ENCODE measurements around the gene RIPOR3. TPM values are rescaled to one million over a fixed set of nuclear protein-coding genes. Genes with fewer than 3 reads are reported as not detected.
A peak's percentile ranks its signal among the peaks of the same experiment; 100 is the strongest.
"Not testable (repeated sequence)": the region's sequence is repeated elsewhere in the genome, so short reads cannot be mapped to it uniquely, and the experiment has no call there.

Gene RIPOR3
- total RNA-seq, 1 donor from 2014 or later = 1.9 TPM

DNA sequence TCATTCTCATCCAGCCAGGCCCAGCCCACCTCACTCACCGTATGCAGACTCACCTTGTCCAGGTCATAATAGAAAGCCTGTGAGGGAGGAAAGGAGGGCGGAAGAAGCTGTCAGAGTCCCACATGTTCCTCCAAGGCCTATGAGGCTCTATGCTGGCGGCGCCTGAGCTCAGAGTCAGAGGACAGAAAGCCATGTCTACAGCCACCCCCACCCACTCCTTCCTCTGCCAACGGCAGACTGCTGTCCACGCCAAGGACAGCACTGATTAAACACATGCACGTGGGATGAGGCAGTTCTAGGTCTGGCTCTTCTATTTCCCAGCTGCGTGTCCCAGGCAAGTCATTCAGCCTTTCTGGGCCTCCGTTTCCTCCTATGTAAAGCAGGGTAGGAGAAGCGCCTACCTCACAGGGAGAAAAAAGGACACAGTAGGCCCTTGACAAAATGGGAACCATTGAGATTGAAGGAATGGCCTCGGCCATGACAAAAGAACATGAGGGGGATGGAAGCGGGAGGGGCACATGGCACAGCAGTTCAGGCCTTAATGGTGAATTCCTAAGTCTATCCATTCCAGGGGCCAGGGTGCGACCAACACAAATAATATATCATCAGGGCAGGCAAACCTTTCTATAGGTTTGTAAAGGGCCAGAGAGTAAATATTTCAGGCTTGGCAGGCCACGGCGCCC, 80.1 kb downstream of the RIPOR3 start:
- DNase-seq (ENCODE audit: low spot score) = no peak

DNA sequence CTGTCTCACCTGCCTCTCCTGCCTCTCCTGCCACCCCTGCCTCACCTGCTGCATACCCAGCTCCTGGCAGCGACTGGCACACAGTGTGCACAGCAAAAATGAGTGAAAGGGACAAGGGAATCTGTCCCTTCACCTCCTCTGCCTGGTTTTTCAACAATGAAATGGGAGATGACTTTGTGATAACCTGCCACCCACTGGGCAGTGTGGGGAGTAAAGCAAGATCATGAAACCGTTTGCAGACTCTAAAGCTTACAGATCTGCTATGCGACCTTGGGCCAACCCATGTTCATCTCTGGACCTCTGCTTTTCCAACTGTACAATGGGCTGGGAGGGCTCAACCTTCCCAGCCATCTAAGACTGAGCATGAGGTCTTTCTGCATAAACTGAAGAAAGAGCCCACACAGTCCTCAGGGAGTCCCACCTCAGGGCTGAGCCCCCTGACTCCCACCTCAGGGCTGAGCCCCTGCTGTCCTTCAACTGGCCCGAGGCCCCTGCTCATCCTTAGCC, 81.1 kb downstream of the RIPOR3 start:
- no peak for DNase-seq (ENCODE audit: low spot score)

- DNase-seq (ENCODE audit: low spot score) = no peak
Measured at GRCh38 chr20:50609438-50609989, 81.8 kb downstream of the RIPOR3 start.

DNA sequence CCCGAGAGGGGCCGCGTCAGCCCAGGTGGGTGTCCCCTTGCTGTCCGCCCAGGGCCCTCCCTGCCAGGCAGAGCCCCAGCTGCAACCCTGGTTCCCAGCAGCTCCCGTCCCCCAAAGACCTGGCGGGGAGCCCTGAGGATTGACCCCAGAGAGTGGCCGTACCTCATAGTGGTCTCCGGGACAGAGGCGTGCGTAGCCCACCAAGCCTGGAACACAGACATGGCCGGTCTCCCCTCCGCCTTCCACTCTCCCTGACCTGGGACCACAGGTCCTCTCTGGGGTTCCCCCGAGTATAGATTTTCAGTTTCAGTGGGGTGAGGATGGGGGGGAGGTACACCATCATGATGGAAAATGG, 82.6 kb downstream of the RIPOR3 start:
- DNase-seq (ENCODE audit: low spot score) = no peak

GRCh38 chr20:50607850-50608749, 83.2 kb downstream of the RIPOR3 start:
- no peak for DNase-seq (ENCODE audit: low spot score)

DNA sequence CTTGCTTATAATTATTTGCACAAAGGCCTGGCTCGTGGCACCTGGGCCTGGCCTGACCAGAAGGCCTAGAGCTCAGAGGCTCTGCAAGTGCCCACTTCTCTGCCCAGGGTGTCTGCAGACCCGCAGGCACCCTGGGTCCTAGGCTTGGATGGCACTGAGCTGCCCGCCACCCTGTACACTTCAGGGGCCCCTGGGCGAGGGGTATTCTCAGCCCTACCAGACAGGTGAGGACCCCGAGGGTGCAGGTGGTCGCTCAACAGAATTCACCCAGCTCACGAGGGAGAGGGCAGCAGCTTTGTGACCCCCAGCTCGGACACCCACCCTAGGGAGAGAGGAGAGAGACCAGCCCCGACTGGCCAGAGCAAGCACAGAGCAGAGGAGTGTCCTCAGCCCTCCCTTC, 83.9 kb downstream of the RIPOR3 start:
- no peak for DNase-seq (ENCODE audit: low spot score)

GRCh38 chr20:50605136-50605535, 86.2 kb downstream of the RIPOR3 start:
- no peak for DNase-seq (ENCODE audit: low spot score)

- DNase-seq (ENCODE audit: low spot score) = no peak
Measured at GRCh38 chr20:50604451-50604850, 86.9 kb downstream of the RIPOR3 start.

- DNase-seq (ENCODE audit: low spot score) = no peak
Measured at GRCh38 chr20:50602432-50603088, 88.8 kb downstream of the RIPOR3 start.

DNA sequence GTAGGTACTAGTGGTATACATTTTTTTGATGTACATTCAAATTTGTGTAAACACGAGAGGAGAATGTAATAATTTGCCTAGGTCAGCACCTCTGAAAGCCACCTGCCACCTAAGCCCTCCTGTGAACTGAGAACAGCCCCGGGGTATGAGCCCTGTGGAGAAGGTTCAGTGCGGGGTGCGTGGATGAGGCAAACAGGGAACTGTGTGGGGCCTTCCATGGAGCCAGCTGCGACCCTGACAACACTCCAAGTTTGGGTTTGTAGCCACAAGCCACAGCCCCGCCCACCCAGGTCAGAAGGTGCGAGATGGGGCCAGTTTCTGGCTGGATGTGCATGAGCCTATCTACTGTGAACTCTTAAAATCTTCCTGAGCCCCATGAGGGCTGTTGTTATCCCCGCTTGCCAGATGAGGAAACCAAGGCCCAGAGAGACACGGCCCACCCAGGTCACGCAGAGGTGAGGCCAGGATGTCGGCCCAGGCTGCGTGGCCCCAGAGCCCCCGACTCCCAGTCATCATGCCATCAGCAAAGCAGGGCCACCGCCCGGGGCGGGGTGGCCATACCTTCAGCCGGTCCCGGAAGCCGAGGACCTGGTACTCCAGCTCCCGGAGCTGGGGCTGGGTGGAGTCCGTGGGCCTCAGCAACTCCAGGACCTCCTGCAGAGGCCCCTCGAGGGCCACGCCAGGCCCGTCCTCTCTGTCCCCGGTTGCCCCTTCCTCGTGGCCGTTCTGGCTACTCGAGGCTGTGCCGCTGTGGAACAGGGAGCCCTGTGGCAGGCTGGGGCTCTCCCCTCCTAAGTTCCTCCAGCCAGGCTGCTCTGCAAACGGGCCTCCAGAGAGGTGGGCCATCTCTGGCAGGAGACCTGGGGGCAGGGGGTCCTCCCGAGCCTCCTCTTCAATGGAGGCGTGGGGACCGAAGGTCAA, 89.6 kb downstream of the RIPOR3 start:
- DNase-seq (ENCODE audit: low spot score) = no peak

DNA sequence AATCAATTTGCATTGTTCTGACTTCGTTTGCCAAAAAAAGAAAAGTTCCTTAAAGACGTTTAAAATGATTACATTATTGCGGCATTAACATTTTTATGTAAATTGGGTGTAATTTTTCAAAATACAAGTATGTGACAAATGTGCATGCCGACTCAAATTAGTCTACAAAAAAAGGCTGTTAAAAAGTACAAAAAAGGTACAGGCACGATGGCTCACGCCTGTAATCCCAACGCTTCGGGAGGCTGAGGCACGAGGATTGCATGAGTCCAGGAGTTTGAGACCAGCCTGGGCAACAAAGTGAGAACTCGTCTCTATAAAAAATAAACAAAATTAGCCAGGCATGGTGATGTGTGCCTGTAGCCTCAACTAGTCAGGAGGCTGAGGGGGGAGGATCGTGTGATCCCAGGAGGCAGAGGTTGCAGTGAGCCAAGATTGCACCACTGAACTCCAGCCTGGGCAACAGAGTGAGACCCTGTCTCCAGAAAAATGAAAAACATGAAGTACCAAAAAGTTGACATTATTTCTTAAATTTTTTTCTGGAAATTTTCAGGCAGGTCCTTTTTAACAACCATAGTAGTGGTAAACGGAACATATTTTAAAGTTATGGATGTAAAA, 91.0 kb downstream of the RIPOR3 start:
- no peak for DNase-seq (ENCODE audit: low spot score)

GRCh38 chr20:50598768-50599167, 92.6 kb downstream of the RIPOR3 start:
- not testable (repeated sequence) for DNase-seq (ENCODE audit: low spot score)

GRCh38 chr20:50598074-50598473, 93.3 kb downstream of the RIPOR3 start:
- no peak for DNase-seq (ENCODE audit: low spot score)

GRCh38 chr20:50597406-50597969, 93.9 kb downstream of the RIPOR3 start:
- DNase-seq (ENCODE audit: low spot score) = no peak

DNA sequence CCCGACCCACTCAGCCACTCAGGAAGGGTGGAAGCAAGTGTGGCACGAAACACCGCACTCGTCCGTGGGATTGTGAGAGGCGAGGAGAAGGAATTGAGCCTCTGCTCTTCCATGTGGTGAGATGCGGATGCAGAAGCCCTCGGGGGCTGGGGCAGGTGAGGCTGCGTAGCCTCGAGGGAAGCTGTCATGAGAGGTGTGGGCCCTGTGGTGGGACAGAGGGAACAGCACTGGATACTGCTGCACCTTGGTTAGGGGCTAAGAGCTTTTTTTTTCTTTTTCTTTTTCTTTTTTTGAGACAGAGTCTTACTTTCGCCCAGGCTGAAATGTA, 94.7 kb downstream of the RIPOR3 start:
- no peak for DNase-seq (ENCODE audit: low spot score)

DNA sequence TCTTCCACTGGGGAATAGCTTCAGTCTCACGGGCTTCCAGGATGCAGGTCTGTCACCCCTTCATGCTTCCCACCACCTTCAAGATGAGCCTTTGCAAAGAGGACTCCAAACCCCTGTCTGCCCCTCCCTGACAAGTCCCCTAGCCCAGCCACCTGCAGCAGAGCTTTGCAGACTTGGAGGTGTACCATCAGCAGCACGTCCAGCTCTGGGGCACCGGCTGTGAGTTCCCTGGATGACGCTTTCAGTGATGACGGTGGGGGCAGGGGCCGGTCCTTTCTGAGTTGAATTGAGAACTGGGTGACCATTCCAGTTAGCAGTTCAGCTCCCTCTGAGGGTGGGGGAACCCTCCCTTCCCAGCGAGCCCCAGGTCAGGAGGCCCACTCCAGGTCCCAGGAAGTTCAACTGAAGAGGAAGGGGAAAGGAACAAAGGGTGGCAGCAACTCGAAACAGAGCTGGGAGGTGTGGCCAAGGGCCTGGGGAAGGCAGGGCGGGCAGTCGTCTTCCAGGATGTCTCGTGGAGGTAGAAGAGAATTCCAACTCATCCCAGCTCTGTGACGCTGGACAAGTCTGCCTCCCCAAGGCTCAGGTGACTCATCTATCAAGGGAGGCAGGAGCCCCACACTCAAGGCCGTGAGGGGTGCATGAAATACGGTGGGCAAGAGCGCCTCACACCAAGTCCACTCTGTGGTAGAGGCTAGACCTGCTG, 95.2 kb downstream of the RIPOR3 start:
- peak; percentile 31 for DNase-seq (ENCODE audit: low spot score)

DNA sequence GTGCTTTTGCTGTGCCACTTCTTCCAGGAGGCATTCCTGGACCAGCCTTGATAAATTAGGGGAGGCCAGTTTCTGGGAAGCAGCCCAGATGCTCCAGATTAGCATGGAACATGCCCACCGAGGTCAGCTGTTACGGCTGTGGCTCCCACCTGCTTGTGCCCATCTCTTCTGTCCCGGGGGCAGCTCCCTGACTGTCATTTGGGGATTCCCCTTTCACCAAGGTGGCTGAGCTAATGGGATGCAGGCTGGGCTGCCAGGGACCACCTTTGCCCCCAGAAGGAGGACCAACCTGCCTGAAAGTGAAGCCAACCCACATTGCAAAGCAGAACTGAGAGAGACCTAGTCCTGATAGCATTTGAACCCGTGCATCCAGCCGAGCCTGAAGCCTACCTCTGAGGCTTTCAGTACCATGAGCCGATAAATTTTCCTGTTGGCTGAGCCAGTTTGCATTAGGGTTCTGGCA, 95.9 kb downstream of the RIPOR3 start:
- DNase-seq (ENCODE audit: low spot score) = no peak

DNA sequence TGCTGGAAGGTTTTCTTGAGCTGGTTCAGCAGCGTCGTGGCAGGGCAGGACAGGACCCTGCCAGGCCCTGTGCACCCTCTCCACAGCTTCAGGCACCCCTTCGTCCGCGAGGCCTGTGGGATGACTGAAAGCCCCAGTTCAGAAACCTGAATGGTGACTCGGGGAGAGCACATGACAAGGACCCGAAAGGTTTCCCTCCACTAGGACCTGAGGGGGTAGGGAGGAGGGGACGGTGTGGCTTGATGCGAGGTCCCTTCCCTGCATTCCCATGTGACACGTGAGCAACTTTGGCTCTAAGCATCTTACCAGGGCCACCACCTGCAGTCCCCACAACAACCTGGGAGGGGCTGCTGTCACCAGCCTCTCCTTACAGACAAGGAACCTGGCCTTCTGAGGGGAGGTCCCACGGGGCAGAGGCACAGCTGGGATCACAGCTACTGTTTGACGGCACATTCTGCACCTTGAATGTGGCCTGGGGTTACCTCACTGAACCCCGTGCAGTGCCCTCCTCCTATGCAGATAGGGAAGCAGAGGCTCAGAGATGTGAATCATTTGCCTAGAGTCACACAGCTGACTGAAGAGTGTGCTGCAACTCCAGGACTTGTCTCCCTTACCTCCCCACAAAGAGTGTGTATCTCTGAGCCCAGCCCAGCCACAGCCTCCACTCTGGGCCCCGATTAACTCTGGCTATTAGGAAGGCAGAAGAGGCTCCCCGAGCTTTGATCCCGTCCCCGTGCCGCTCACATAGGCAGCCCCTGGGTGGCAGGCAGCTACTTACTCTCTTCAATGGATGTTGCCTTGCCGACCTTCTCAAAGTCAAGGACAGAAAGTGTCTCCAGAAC, 96.5 kb downstream of the RIPOR3 start:
- DNase-seq (ENCODE audit: low spot score) = no peak

- no peak for DNase-seq (ENCODE audit: low spot score)
Measured at GRCh38 chr20:50594231-50594590, 97.1 kb downstream of the RIPOR3 start.

Data from umbilical cord (tissue), 2 donors.